Dendritic cell treated with granulocyte-macrophage colony-stimulating factor and Interleukin-4, amounts not matched to agents 40 ng/mL and 50 ng/mL, for 4 days (primary cell): ENCODE results near the gene RARB.

ENCODE experiments used
- H3K27ac Mint-ChIP-seq: one replicate; pipeline ENCODE4 v1.8.0; 2022; ENCODE audit warnings: mild to moderate bottlenecking, mixed read lengths
- H3K27me3 Mint-ChIP-seq: one replicate; pipeline ENCODE4 v1.8.0; 2022; ENCODE audit warnings: mild to moderate bottlenecking, mixed read lengths
- H3K36me3 Mint-ChIP-seq: one replicate; pipeline ENCODE4 v1.8.0; 2022; ENCODE audit warnings: low read depth, mixed read lengths
- H3K4me1 Mint-ChIP-seq: one replicate; pipeline ENCODE4 v1.8.0; 2022; ENCODE audit warnings: low read depth, mixed read lengths
- H3K4me3 Mint-ChIP-seq: one replicate; pipeline ENCODE4 v1.8.0; 2022; ENCODE audit warnings: mild to moderate bottlenecking, moderate library complexity, mixed read lengths
- H3K9me3 Mint-ChIP-seq: one replicate; pipeline ENCODE4 v1.8.0; 2022; ENCODE audit warnings: mixed read lengths
- intact Hi-C: fragments of 100-400 bp; cut with micrococcal nuclease; formaldehyde crosslinking; loops from one replicate; pipeline ENCODE4 v1.15.0; 2022

Gene RARB

GRCh38 chr3:25587975-25588374 lies 159.9 kb downstream of the RARB start:
- Mint-ChIP-seq H3K9me3 (no peaks in the 10 kb centered on the region), H3K27ac (no peak overlapping the region), H3K4me1 (peaks cover 18% of the 10 kb centered on the region), H3K4me3 (no peak overlapping the region), H3K36me3 (no peaks in the 10 kb centered on the region), H3K27me3 (no peaks in the 10 kb centered on the region)
- intact Hi-C loops, result no loop called here

- Mint-ChIP-seq H3K27ac (no peak overlapping the region), H3K4me1 (peaks cover 18% of the 10 kb centered on the region), H3K4me3 (no peak overlapping the region), H3K27me3 (no peaks in the 10 kb centered on the region), H3K9me3 (no peaks in the 10 kb centered on the region), H3K36me3 (no peaks in the 10 kb centered on the region)
- intact Hi-C loops, result no loop called here
Observed at GRCh38 chr3:25588441-25589103, 160.5 kb downstream of the RARB start.

- Mint-ChIP-seq H3K4me3 (no peak overlapping the region), H3K9me3 (no peaks in the 10 kb centered on the region), H3K27me3 (no peaks in the 10 kb centered on the region), H3K27ac (no peak overlapping the region), H3K36me3 (no peaks in the 10 kb centered on the region), H3K4me1 (peaks cover 18% of the 10 kb centered on the region)
- intact Hi-C loops, result no loop called here
Observed at GRCh38 chr3:25589104-25589782, 161.2 kb downstream of the RARB start.

GRCh38 chr3:25589783-25590258 lies 161.8 kb downstream of the RARB start:
- Mint-ChIP-seq H3K4me3 (no peak overlapping the region), H3K4me1 (peaks cover 18% of the 10 kb centered on the region), H3K27ac (no peak overlapping the region), H3K9me3 (no peaks in the 10 kb centered on the region), H3K36me3 (no peaks in the 10 kb centered on the region), H3K27me3 (no peaks in the 10 kb centered on the region)
- intact Hi-C loops, result loop anchor here (5.0 to 10.0 kb wide), 2 partner anchors 818 to 905 kb away; no protein-coding TSS in a partner anchor

GRCh38 chr3:25592510-25592968 lies 164.5 kb downstream of the RARB start:
- no peaks in the 10 kb centered on the region for H3K27me3 Mint-ChIP-seq
- H3K27ac Mint-ChIP-seq, result no peak overlapping the region
- peaks cover 13% of the 10 kb centered on the region for H3K4me1 Mint-ChIP-seq
- intact Hi-C loops, result loop anchor here (5.0 to 10.0 kb wide), 2 partner anchors 820 to 908 kb away; no protein-coding TSS in a partner anchor
- no peaks in the 10 kb centered on the region for H3K9me3 Mint-ChIP-seq
- H3K4me3 Mint-ChIP-seq, result no peak overlapping the region
- H3K36me3 Mint-ChIP-seq, result peaks cover 15% of the 10 kb centered on the region

GRCh38 chr3:25593001-25593400 lies 164.9 kb downstream of the RARB start:
- no peaks in the 10 kb centered on the region for H3K9me3 Mint-ChIP-seq
- no peaks in the 10 kb centered on the region for H3K27me3 Mint-ChIP-seq
- no peak overlapping the region for H3K27ac Mint-ChIP-seq
- peaks cover 19% of the 10 kb centered on the region for H3K36me3 Mint-ChIP-seq
- peaks cover 13% of the 10 kb centered on the region for H3K4me1 Mint-ChIP-seq
- intact Hi-C loops, result loop anchor here (5.0 to 10.0 kb wide), 2 partner anchors 821 to 908 kb away; no protein-coding TSS in a partner anchor
- H3K4me3 Mint-ChIP-seq, result no peak overlapping the region

- Mint-ChIP-seq H3K27me3 (no peaks in the 10 kb centered on the region), H3K9me3 (no peaks in the 10 kb centered on the region), H3K36me3 (peaks cover 30% of the 10 kb centered on the region), H3K4me1 (peaks cover 7% of the 10 kb centered on the region), H3K4me3 (no peak overlapping the region), H3K27ac (no peak overlapping the region)
- intact Hi-C loops, result loop anchor here (5.0 to 10.0 kb wide), 2 partner anchors 822 to 909 kb away; no protein-coding TSS in a partner anchor
Observed at GRCh38 chr3:25594007-25594502, 166.0 kb downstream of the RARB start.

GRCh38 chr3:25597535-25598101 lies 169.6 kb downstream of the RARB start:
- Mint-ChIP-seq H3K4me1 (no peaks in the 10 kb centered on the region), H3K36me3 (peaks cover 66% of the 10 kb centered on the region), H3K9me3 (no peaks in the 10 kb centered on the region), H3K27me3 (no peaks in the 10 kb centered on the region), H3K27ac (no peak overlapping the region), H3K4me3 (no peak overlapping the region)
- intact Hi-C loops, result loop anchor here (10.0 kb wide), 1 partner anchor 913 kb away; no protein-coding TSS in a partner anchor

GRCh38 chr3:25603703-25604102 lies 175.6 kb downstream of the RARB start:
- intact Hi-C loops, result loop anchor here (5.0 kb wide), 1 partner anchor 34 kb away; no protein-coding TSS in a partner anchor
- Mint-ChIP-seq H3K27ac (peak overlapping the region; percentile 55), H3K36me3 (peaks cover 78% of the 10 kb centered on the region)

GRCh38 chr3:25604107-25604805 lies 176.2 kb downstream of the RARB start:
- H3K27ac Mint-ChIP-seq, result peak overlapping the region; percentile 55
- peaks cover 74% of the 10 kb centered on the region for H3K36me3 Mint-ChIP-seq
- H3K4me3 Mint-ChIP-seq, result no peak overlapping the region
- H3K9me3 Mint-ChIP-seq, result no peaks in the 10 kb centered on the region
- H3K27me3 Mint-ChIP-seq, result no peaks in the 10 kb centered on the region
- intact Hi-C loops, result loop anchor here (5.0 kb wide), 1 partner anchor 33 kb away; no protein-coding TSS in a partner anchor
- peaks cover 20% of the 10 kb centered on the region for H3K4me1 Mint-ChIP-seq

More at GRCh38 chr3:25603703-25604102, 175.6 kb downstream of the RARB start:
- Mint-ChIP-seq H3K4me3 (no peak overlapping the region), H3K4me1 (peaks cover 20% of the 10 kb centered on the region), H3K9me3 (no peaks in the 10 kb centered on the region), H3K27me3 (no peaks in the 10 kb centered on the region)

- intact Hi-C loops, result no loop called here
- no peaks in the 10 kb centered on the region for H3K9me3 Mint-ChIP-seq
- peaks cover 72% of the 10 kb centered on the region for H3K36me3 Mint-ChIP-seq
- no peak overlapping the region for H3K27ac Mint-ChIP-seq
- no peaks in the 10 kb centered on the region for H3K27me3 Mint-ChIP-seq
- H3K4me3 Mint-ChIP-seq, result no peak overlapping the region
- H3K4me1 Mint-ChIP-seq, result peaks cover 14% of the 10 kb centered on the region
Observed at GRCh38 chr3:25610167-25610566, 182.1 kb downstream of the RARB start.

- H3K9me3 Mint-ChIP-seq, result no peaks in the 10 kb centered on the region
- H3K36me3 Mint-ChIP-seq, result peaks cover 66% of the 10 kb centered on the region
- H3K27ac Mint-ChIP-seq, result no peak overlapping the region
- intact Hi-C loops, result no loop called here
- H3K4me1 Mint-ChIP-seq, result peaks cover 10% of the 10 kb centered on the region
- H3K4me3 Mint-ChIP-seq, result no peak overlapping the region
- no peaks in the 10 kb centered on the region for H3K27me3 Mint-ChIP-seq
Observed at GRCh38 chr3:25610779-25611178, 182.7 kb downstream of the RARB start.

GRCh38 chr3:25611193-25611592 lies 183.1 kb downstream of the RARB start:
- H3K36me3 Mint-ChIP-seq, result peaks cover 63% of the 10 kb centered on the region
- intact Hi-C loops, result no loop called here

More at GRCh38 chr3:25611193-25611592, 183.1 kb downstream of the RARB start:
- Mint-ChIP-seq H3K4me1 (peaks cover 9% of the 10 kb centered on the region), H3K27me3 (no peaks in the 10 kb centered on the region), H3K27ac (no peak overlapping the region), H3K9me3 (no peaks in the 10 kb centered on the region), H3K4me3 (no peak overlapping the region)
